Naive B cell (primary cell): ENCODE measurements around the gene SNW1. TPM values are rescaled to one million over a fixed set of nuclear protein-coding genes. Genes with fewer than 3 reads are reported as not detected.
A peak's percentile ranks its signal among the peaks of the same experiment; 100 is the strongest.
"Not testable (repeated sequence)": the region's sequence is repeated elsewhere in the genome, so short reads cannot be mapped to it uniquely, and the experiment has no call there.

ENCODE experiments used
- ATAC-seq, 2 donors: fragments of 150-1000 bp; cut with Tn5 transposase; 2 replicates each; pipeline ENCODE4 v1.10.0; 2021; ENCODE audit warnings: low read depth in 2 of 2, mild to moderate bottlenecking in 2 of 2, moderate library complexity in 2 of 2
- DNase-seq: peaks from one replicate; pipeline ENCODE4 v3.0.0; 2022
- H3K27ac Mint-ChIP-seq, 6 donors: one replicate each; pipeline ENCODE4 v1.8.0; 2020 to 2022; ENCODE audit warnings: mild to moderate bottlenecking in 6 of 6, mixed read lengths in 6 of 6, moderate library complexity in 5 of 6, inconsistent platforms in 2 of 6
- H3K27me3 Mint-ChIP-seq, 3 donors: one replicate each; pipeline ENCODE4 v1.8.0; 2021 to 2022; ENCODE audit warnings: mixed read lengths in 3 of 3, mild to moderate bottlenecking in 1 of 3
- H3K36me3 Mint-ChIP-seq, 2 donors: one replicate each; pipeline ENCODE4 v1.8.0; 2020 to 2022; ENCODE audit warnings: mixed read lengths in 2 of 2, inconsistent platforms in 1 of 2, mild to moderate bottlenecking in 1 of 2
- H3K4me1 Mint-ChIP-seq, 3 donors: one replicate each; pipeline ENCODE4 v1.8.0; 2020 to 2022; ENCODE audit warnings: mixed read lengths in 3 of 3, inconsistent platforms in 1 of 3, mild to moderate bottlenecking in 1 of 3, moderate library complexity in 1 of 3
- H3K4me3 Mint-ChIP-seq, 8 donors: one replicate each; pipeline ENCODE4 v1.8.0; 2020 to 2022; ENCODE audit warnings: mild to moderate bottlenecking in 8 of 8, mixed read lengths in 8 of 8, moderate library complexity in 8 of 8, inconsistent platforms in 2 of 8
- H3K9me3 Mint-ChIP-seq, 7 donors: one replicate each; pipeline ENCODE4 v1.8.0; 2020 to 2022; ENCODE audit warnings: mixed read lengths in 7 of 7, mild to moderate bottlenecking in 5 of 7, inconsistent platforms in 2 of 7, moderate library complexity in 1 of 7
- polyA plus RNA-seq, 6 donors: library from polyadenylated mRNA; unstranded; fragments of 300-500 nt; fragmentation: Illumina TruSeq; gene quantifications; one replicate each; pipeline ENCODE4 v1.2.3, GENCODE V29; 2021; ENCODE audit warnings: low read depth in 6 of 6

The SNW1 gene
- polyA plus RNA-seq, 6 donors from 2014 or later, result 51.9 to 89.9 (median 64.4) TPM

DNA sequence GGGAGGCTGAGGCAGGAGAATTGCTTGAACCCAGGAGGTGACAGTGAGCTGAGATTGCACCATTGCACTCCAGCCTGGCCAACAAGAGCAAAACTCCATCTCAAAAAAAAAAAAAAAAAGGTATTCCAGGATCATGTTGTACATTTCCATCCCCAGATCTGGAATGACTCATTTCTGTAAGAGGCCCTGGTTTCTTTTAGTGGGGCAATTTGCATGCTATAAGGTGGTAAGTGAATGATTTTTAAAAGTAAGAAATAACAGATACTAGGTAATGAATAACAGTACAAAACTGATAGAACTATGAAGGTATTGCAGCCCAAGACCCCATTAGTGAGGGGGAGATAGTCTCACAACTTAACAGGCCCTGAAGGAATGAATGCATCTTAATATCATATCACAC lies 21.2 kb upstream of the SNW1 start:
- Mint-ChIP-seq H3K27me3 (peaks cover 0 to 9% (median 7%) of the 10 kb centered on the region in 3 donors), H3K27ac (peak overlapping the region in 1 of 6 donors; percentile 53), H3K4me1 (no peaks in the 10 kb centered on the region), H3K36me3 (peaks cover 0 to 4% of the 10 kb centered on the region in 2 donors), H3K4me3 (no peak overlapping the region), H3K9me3 (no peaks in the 10 kb centered on the region)
- DNase-seq, result no peak
- ATAC-seq, result no peak

DNA sequence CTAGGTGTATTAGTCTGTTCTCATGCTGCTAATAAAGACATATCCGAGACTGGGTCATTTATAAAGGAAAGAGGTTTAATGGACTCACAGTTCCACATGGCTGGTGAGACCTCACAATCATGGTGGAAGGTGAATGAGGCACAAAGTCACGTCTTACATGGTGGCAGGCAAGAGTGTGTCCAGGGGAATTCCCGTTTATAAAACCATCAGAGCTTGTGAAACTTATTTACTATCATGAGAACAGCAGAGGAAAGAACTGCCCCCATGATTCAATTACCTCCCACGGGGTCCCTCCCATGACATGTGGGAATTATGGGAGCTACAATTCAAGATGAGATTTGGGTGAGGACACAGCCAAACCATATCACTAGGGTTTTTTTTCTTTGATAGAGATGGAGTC lies 13.0 kb upstream of the SNW1 start:
- H3K27ac Mint-ChIP-seq, result peak overlapping the region in 1 of 6 donors; percentile 26
- not testable (repeated sequence) for H3K4me1 Mint-ChIP-seq, H3K36me3 Mint-ChIP-seq, DNase-seq, H3K9me3 Mint-ChIP-seq, ATAC-seq, H3K4me3 Mint-ChIP-seq
- peaks cover 0 to 12% (median 0%) of the 10 kb centered on the region in 3 donors for H3K27me3 Mint-ChIP-seq

GRCh38 chr14:77768442-77769069 lies 7.6 kb upstream of the SNW1 start:
- H3K27ac Mint-ChIP-seq, result peak overlapping the region in 2 of 6 donors; percentile 51 to 65
- ATAC-seq, H3K36me3 Mint-ChIP-seq, H3K27me3 Mint-ChIP-seq, H3K4me1 Mint-ChIP-seq, DNase-seq, H3K9me3 Mint-ChIP-seq: not testable (repeated sequence)
- peak overlapping the region in 1 of 8 donors; percentile 25 for H3K4me3 Mint-ChIP-seq

- ATAC-seq (no peak), DNase-seq (no peak)
- no peaks in the 10 kb centered on the region for H3K9me3 Mint-ChIP-seq
- H3K36me3 Mint-ChIP-seq, result no peaks in the 10 kb centered on the region
- peaks cover 6 to 24% (median 10%) of the 10 kb centered on the region in 3 donors for H3K4me1 Mint-ChIP-seq
- no peak overlapping the region for H3K4me3 Mint-ChIP-seq
- H3K27ac Mint-ChIP-seq, result no peak overlapping the region
- no peaks in the 10 kb centered on the region for H3K27me3 Mint-ChIP-seq
These were observed 3.0 kb upstream of the SNW1 start for GRCh38 chr14:77763978-77764377.

DNA sequence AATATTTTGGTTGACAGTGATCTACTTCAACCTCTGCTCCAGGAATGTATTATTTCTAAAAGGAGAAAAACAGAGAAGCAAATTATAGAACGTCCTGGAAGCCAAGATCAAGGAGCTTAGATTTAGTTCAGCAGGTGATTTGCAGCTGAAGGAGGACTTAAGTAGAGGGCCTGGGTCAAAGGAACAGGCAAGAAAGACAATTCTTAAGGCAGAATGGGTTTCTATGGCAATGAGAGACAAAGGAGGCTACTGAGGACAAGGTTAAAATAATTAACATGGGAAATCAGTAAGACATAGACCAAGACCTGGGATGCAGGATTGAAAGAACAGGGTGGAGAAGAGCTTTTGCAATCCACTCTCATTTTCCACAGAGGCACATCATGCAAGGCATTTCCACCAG lies 2.4 kb upstream of the SNW1 start:
- Mint-ChIP-seq H3K27me3 (no peaks in the 10 kb centered on the region), H3K9me3 (no peaks in the 10 kb centered on the region), H3K4me3 (peak overlapping the region in 1 of 8 donors; percentile 33), H3K27ac (peak overlapping the region in 1 of 6 donors; percentile 84), H3K36me3 (no peaks in the 10 kb centered on the region), H3K4me1 (peaks cover 13 to 30% (median 17%) of the 10 kb centered on the region in 3 donors)
- DNase-seq (no peak), ATAC-seq (no peak)

- Mint-ChIP-seq H3K27me3 (no peaks in the 10 kb centered on the region), H3K36me3 (no peaks in the 10 kb centered on the region), H3K4me1 (peaks cover 21 to 38% (median 28%) of the 10 kb centered on the region in 3 donors), H3K9me3 (no peaks in the 10 kb centered on the region), H3K27ac (peak overlapping the region; percentile 97 to 99 (median 98)), H3K4me3 (peak overlapping the region; percentile 95 to 100 (median 96))
- ATAC-seq (peak; percentile 6 to 7), DNase-seq (no peak)
These were observed 412 bp upstream of the SNW1 start for GRCh38 chr14:77761205-77761931.

- Mint-ChIP-seq H3K27ac (no peak overlapping the region), H3K27me3 (no peaks in the 10 kb centered on the region), H3K4me1 (peaks cover 14 to 28% (median 18%) of the 10 kb centered on the region in 3 donors), H3K36me3 (peaks cover 14 to 26% of the 10 kb centered on the region in 2 donors), H3K9me3 (no peaks in the 10 kb centered on the region), H3K4me3 (peak overlapping the region in 1 of 8 donors; percentile 1)
- DNase-seq, result no peak
- no peak for ATAC-seq
These were observed 8.0 kb downstream of the SNW1 start for GRCh38 chr14:77752799-77753516.

- no peak overlapping the region for H3K27ac Mint-ChIP-seq
- no peak for DNase-seq
- peaks cover 8 to 21% (median 12%) of the 10 kb centered on the region in 3 donors for H3K4me1 Mint-ChIP-seq
- H3K4me3 Mint-ChIP-seq, result no peak overlapping the region
- peaks cover 14 to 26% of the 10 kb centered on the region in 2 donors for H3K36me3 Mint-ChIP-seq
- ATAC-seq, result no peak
- no peaks in the 10 kb centered on the region for H3K27me3 Mint-ChIP-seq
- no peaks in the 10 kb centered on the region for H3K9me3 Mint-ChIP-seq
These were observed 8.7 kb downstream of the SNW1 start for GRCh38 chr14:77752266-77752665.

DNA sequence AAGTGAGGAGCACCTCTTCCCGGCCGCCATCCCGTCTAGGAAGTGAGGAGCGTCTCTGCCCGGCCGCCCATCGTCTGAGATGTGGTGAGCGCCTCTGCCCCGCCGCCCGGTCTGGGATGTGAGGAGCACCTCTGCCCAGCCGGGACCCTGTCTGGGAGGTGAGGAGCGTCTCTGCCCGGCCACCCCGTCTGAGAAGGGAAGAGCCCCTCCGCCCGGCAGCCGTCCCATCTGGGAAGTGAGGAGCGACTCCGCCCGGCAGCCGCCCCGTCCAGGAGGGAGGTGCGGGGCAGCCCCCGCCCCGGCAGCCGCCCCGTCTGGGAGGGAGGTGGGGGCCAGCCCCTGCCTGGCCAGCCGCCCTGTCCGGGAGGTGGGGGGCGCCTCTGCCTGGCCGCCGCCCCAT lies 13.5 kb downstream of the SNW1 start:
- not testable (repeated sequence) for H3K4me3 Mint-ChIP-seq, DNase-seq, H3K27ac Mint-ChIP-seq, H3K9me3 Mint-ChIP-seq, H3K27me3 Mint-ChIP-seq, ATAC-seq
- Mint-ChIP-seq H3K4me1 (peaks cover 0 to 19% (median 12%) of the 10 kb centered on the region in 3 donors), H3K36me3 (peaks cover 27 to 29% of the 10 kb centered on the region in 2 donors)

DNA sequence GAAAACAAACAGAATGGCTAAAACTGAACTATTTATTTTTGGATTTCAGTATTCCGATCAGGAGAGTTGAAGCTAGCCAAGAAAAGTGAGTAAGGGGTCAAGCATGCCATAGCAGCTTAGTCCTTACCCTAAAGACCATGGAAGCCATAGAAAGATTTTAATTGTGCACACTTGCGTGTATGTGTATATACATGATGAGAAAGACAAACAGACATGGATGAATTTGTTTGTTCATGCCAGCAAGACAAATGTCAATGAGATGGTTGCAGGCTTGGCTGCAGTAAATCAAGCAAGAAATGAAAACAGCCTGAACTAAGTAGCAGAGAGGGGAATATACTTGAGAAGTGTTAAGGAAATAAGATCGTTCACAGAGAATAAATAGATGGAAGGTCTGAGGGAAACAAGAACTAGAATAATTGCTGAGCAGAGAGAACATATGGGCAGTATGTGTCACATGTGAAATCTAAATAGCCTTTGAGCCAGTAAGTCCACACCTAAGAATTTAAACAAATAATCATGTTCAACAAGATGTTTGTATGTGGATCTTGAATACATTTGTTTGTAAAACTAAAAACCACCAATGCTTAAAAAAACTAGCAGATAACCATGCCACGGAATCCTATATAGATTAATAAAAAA lies 14.8 kb downstream of the SNW1 start:
- H3K27ac Mint-ChIP-seq, result peak overlapping the region in 2 of 6 donors; percentile 55 to 74
- H3K36me3 Mint-ChIP-seq, result peaks cover 22 to 29% of the 10 kb centered on the region in 2 donors
- H3K4me1 Mint-ChIP-seq, result peaks cover 0 to 21% (median 7%) of the 10 kb centered on the region in 3 donors
- DNase-seq (no peak), ATAC-seq (no peak)
- H3K4me3 Mint-ChIP-seq, result no peak overlapping the region
- no peaks in the 10 kb centered on the region for H3K9me3 Mint-ChIP-seq
- H3K27me3 Mint-ChIP-seq, result no peaks in the 10 kb centered on the region

DNA sequence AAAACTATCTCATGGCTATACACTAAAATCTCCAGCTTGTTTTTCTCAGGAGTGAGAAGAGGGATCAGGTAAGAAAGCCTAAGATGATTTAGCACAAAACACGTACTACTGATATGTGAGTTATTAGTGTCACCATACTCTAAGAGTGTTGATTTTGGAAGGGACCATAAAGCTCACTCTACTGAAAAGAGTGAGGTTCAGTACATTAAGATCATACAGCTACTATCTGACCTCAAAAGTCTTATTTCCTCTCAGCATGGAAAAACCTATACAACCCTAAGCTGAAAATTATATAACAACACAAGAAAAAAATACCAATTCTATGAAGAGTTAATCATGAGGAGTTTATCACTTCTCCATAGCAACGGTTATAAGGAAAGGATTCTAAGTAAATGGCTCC lies 19.5 kb downstream of the SNW1 start:
- peaks cover 3 to 21% (median 13%) of the 10 kb centered on the region in 3 donors for H3K4me1 Mint-ChIP-seq
- peaks cover 11 to 20% of the 10 kb centered on the region in 2 donors for H3K36me3 Mint-ChIP-seq
- H3K4me3 Mint-ChIP-seq, result no peak overlapping the region
- H3K27me3 Mint-ChIP-seq, result no peaks in the 10 kb centered on the region
- DNase-seq (no peak), ATAC-seq (no peak)
- peak overlapping the region in 1 of 6 donors; percentile 42 for H3K27ac Mint-ChIP-seq
- no peaks in the 10 kb centered on the region for H3K9me3 Mint-ChIP-seq

DNA sequence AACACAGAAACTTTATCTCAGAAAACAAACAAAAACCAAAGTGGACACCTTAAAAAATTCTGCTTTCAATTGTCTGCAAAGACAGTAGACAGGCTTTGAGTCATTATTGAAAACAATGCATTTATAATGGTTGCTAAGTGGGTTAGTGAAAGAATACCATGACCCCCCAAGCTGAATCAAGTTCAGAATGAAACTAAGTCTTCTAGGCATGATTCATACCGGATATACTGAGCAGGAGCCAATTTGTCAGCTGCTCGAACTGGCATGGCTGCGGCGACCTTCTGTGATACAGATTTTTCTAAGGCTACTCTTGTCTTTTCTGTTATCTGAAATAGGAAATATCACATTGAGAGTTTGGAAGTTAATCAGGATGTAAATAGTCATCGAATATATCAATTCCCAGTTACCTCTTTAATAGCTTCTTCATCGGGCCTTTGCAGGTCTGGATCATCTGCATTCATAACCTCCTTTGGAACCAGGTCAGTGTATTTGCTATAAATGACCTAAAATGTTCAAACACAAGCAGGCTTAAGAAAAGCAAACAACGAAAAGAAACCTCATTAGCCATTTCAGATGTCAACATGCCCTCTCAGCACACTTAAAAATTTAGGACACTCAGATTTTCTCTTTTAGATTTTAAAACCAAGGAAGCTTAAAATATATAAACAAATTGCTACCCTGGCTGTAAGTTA lies 22.3 kb downstream of the SNW1 start:
- Mint-ChIP-seq H3K27me3 (no peaks in the 10 kb centered on the region), H3K36me3 (peaks cover 7 to 10% of the 10 kb centered on the region in 2 donors), H3K4me3 (no peak overlapping the region), H3K4me1 (peaks cover 3 to 16% (median 6%) of the 10 kb centered on the region in 3 donors), H3K9me3 (no peaks in the 10 kb centered on the region), H3K27ac (no peak overlapping the region)
- no peak for ATAC-seq
- no peak for DNase-seq
